DMS53 (cell line): ENCODE measurements around the gene DOK4.

Experiments used
- DNase-seq: peaks from one replicate; lab custom pipeline; 2025; lab: John Stamatoyannopoulos, UW

The DOK4 gene

GRCh38 chr16:57476546-57477410, 9.5 kb downstream of the DOK4 start:
- DNase-seq = peak; percentile 35

GRCh38 chr16:57475711-57476339, 10.5 kb downstream of the DOK4 start:
- peak; percentile 97 for DNase-seq

DNA sequence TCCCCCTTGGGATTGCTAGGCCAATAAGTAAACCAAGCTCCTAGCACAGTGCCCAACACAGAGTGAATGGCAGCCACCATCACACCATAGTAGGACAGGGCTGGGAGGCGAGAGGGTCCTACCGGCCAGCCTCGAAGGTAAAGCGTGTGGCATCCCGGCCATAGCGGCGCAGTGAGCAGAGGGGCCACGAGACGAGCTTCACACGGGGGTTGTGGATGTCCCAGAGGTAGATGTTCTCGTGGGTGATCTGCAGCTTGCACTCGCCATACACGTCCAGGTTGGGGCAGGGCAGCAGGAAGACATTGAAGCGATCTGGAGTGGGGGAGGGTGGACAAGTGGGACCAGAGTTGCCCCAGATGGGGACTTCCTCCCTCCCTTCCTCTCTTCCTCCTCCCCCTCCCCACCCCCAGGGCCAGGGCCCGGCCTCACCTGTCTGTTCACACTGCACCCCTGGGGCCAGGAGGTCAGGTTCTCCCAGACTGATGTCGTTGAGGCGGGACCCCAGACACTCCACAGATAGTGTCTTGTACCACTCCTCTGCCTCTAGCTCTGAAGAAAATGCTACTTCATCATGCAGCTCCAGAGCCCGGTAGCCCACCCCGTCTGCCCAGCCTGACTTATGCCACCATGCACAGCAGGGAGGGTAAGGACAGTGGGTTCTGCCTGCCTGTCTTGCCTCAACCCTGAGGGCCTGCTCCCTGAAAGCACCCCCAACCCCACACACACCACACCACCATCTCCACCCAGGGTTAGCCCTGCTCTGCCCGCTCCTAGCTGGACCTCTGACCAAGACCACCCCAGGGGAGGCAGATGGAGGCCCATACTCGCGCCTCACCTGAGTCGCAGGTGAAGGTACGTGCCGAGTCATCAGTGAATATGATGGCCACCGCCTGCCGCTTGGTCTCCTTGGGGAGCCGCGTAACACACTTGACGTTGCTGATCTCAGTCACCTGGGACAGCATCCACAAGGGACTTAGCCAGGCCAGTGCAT, 11.3 kb downstream of the DOK4 start:
- DNase-seq = peak; percentile 88

GRCh38 chr16:57473906-57474305, 12.4 kb downstream of the DOK4 start:
- DNase-seq = no peak

- DNase-seq = no peak
Measured at GRCh38 chr16:57473176-57473840, 13.0 kb downstream of the DOK4 start.

- peak; percentile 66 for DNase-seq
Measured at GRCh38 chr16:57472665-57473060, 13.6 kb downstream of the DOK4 start.

GRCh38 chr16:57471852-57472664, 14.2 kb downstream of the DOK4 start:
- peak; percentile 41 for DNase-seq

DNA sequence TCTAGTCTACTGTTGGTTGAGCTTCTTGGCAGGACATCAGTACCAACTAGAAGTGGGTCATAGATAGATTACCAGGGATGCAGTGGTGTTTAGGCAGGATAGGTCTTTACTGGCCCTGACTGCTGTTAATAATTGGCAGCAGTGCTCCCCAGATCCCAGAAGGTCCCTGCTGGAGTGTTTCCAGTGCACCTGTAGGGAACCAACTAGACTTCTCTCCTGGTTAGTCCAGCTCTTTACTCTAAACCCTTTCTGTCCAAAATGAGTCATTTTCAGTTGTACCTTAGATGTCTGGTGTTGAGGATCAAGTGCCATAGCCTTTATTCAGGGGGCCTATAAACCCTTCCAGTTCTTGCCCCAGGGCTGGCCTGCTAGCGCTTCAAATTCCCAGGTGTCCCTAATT, 15.1 kb downstream of the DOK4 start:
- DNase-seq = peak; percentile 42

- no peak for DNase-seq
Measured at GRCh38 chr16:57470711-57471110, 15.6 kb downstream of the DOK4 start.

DNA sequence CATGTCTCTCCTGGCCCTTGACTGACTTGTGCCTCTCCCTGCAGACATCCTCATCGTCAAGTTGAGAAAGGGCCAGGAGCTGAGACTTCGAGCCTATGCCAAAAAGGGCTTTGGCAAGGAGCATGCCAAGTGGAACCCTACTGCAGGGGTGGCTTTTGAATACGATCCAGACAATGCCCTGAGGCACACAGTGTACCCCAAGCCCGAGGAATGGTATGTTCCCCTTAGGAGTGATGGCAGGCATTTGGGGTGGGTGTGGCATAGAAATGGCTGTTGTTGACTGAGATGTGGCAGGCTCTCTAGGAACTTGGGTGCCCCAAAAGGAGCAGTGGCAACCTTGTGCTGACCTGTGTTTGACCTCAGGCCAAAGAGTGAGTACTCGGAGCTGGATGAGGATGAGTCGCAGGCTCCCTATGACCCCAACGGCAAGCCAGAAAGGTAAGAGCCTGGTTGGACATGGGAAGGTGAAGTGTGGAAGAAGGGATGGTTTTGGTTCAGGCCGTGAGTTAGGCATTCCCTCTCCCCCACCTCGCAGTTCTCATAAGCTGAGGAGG, 16.3 kb downstream of the DOK4 start:
- DNase-seq = no peak

DNA sequence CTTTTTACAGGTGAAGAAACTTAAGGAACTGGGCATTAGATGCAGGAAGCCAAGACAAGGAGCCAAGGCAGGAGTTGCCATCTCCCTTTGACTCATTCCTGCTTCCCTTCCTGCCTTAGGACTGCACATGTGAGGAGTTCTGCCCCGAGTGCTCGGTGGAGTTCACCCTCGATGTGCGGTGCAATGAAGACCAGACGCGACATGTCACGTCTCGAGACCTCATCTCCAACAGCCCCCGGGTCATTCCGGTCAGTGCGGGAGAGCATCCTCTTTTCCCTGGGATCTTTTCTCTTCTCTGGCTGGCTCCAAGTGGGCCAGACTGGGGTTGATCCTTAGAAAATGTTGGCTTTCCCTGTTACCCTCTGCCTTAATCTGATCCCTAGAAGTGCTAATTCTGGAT, 17.2 kb downstream of the DOK4 start:
- no peak for DNase-seq

GRCh38 chr16:57468346-57468745, 17.9 kb downstream of the DOK4 start:
- DNase-seq = no peak

DNA sequence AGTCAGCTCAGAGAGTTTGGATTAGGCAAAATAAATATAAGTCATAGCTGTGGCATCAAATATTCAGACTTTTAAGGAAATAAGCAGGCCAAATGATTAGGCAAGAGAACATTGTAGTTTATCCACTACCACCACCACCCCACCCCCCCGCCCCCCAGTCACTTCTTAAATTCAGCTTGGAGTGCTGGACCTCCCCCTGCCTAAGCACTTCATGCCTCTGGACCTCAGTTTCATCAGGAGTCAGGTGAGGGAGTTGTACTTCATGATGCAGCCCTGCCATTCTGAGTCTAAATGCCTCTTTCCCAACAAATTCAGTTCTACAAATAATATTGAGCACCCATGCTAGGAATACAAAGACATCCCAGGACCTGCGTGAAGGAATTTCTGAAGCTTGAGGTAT, 21.8 kb downstream of the DOK4 start:
- no peak for DNase-seq

- DNase-seq = peak; percentile 38
Measured at GRCh38 chr16:57462978-57463362, 23.3 kb downstream of the DOK4 start.

GRCh38 chr16:57462209-57462977, 23.9 kb downstream of the DOK4 start, which contains the start of gene POLR2C:
Gene POLR2C (plus strand): TSS chr16:57462679. CDS start chr16:57462725, 46 bp downstream.
- DNase-seq = peak; percentile 95

DNA sequence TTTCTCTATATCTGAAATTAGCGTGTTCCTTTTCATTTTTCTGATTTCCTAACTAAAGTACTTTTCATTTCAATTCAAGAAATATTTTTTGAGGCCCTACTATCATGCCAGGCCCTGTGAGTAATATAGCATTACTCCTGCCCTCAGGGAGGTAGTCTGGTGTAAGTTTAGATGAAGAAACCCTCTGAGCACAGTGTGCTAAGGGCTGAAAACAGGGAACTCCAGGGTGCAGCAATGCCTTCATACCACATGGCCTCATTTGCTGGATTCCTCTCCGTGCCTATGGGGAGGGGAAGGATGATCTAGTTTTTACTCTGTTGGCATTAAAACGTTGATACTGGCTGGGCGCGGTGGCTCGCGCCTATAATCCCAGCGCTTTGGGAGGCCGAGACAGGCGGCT, 34.3 kb downstream of the DOK4 start:
- no peak for DNase-seq

- DNase-seq = peak; percentile 99
Measured at GRCh38 chr16:57447186-57447962, 38.9 kb downstream of the DOK4 start, which contains the start of the genes CIAPIN1 and COQ9. Gene CIAPIN1 (minus strand): TSS chr16:57447385. CDS start chr16:57440928, 6,457 bp downstream. Gene COQ9 (plus strand): TSS chr16:57447479. CDS start chr16:57447506, 27 bp downstream.

- peak; percentile 60 for DNase-seq
Measured at GRCh38 chr16:57446531-57447185, 39.6 kb downstream of the DOK4 start.
